Activated CD8-positive, alpha-beta memory T cell treated with anti-CD3 and anti-CD28 coated beads for 48 hours (primary cell): Measurements from ENCODE around the gene SCYGR8.
"Not testable (repeated sequence)": the region's sequence is repeated elsewhere in the genome, so short reads cannot be mapped to it uniquely, and the experiment has no call there.

Experiments
- DNase-seq, 3 experiments: peaks; one replicate each; pipeline ENCODE4 v3.0.0-alpha.2; 2020; ENCODE audit warnings: low read depth in 2 of 3, low spot score in 2 of 3

The SCYGR8 gene, protein sequence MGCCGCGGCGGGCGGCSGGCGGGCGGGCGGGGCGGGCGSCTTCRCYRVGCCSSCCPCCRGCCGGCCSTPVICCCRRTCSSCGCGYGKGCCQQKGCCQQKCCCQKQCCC

DNA sequence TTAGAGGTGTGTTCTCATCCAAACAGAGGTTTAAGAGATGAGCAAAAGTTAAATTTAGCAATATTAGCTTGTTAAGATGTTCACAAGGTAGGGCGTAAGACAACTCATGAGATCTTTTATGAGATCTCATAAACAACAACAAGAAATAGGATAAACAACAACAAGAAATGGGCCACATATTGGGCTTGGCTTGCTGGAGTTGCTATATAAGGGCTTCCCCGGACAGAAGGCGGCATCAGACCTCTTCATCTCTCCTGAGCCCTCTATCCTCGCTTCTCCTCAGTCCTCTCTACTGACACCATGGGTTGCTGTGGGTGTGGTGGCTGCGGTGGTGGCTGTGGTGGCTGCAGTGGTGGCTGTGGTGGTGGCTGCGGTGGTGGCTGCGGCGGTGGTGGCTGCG, at the start of gene SCYGR8:
Gene SCYGR8 (plus strand): TSS at position 301 of the 400 bp plus-strand sequence. CDS start 0 bp downstream, at position 301.
- no peak for DNase-seq

DNA sequence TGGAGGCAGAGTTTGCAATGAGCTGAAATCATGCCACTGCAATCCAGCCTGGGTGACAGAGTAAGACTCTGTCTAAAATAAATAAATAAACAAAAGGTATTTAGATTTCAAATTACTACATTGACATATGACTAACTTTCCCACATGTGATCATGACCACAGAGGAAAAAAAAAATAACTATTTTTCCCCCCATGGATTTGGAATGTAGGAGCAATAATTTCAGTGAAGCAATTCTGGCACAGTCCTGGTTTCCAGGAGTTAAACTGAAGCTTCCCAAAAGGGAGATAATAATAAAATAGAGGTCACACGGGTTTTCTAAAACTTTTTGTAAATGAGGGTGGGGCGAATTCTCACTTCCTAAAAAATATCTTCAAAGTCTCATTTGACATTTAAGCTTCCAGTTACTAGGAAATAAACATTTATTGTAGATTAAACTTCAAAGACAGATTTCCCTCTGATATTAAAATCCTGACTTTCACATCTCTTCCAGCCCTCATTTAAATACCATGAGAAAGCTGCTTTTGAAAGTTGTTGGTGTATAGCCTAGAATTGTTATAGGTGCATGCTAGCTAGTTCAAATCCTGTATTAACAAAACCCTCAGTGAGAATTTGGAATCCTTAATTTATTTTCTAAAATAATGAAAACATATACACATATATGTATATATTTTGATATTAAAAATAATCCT, 48.6 kb upstream of the SCYGR8 start:
- DNase-seq, result no peak

DNA sequence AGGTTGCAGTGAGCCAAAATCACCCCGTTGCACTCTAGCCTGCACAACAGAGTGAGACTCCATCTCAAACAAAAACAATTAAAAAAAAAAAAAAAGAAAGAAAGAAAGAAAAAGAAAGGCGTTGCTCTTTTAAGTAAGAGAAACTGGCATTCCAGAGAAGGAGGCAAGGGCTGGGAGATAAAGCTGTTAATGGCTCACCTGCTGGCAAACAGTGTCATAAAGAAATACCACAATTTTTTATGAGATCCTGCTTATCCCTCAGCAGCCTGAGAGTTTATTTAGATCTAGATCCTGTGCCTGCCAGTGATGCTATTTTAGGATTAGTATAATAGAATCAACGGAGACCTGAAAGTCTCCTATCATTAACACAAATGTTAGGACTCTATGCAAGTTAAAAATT, 44.1 kb upstream of the SCYGR8 start:
- DNase-seq, result no peak

DNA sequence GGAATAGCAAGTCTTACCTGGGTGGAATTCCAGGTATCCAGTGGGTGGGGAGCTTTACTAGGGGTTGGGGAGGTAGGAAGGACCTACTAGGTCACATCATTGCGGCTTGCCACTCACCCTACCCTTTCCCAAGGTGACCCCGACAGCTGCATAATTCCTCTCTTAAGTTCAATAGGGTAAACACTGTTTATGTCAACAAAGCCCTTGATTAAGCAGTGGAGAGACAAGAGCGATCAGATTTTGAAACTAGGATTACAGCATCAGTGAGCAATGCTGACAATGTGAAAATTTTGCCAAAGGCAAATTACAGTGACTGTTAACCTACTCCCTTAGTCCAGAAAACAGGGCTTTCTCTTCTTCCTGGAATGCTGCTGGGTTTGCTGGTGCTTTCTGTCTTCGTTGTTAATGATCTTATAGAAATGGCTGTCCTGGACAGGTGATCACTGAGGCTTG, 42.4 kb upstream of the SCYGR8 start:
- no peak for DNase-seq

DNA sequence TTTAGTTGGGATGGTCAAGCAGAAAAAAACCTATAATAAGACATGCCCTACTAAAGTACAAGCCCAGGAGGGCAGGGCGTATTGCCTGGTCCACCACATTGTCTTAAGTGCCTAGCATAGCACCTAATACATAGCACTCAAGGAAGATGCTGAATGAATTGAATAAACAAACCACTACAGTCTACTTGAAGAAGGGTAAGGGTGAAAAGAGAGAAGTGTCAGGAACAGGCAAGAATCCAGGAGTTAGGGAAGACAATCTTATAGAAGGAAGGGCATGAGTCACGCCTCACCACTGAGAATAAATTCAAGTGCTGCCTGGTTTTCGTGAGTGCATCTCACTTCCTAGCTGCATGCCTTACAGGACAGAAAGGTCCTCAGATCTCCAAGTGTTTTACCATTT, 41.7 kb upstream of the SCYGR8 start:
- DNase-seq, result no peak

DNA sequence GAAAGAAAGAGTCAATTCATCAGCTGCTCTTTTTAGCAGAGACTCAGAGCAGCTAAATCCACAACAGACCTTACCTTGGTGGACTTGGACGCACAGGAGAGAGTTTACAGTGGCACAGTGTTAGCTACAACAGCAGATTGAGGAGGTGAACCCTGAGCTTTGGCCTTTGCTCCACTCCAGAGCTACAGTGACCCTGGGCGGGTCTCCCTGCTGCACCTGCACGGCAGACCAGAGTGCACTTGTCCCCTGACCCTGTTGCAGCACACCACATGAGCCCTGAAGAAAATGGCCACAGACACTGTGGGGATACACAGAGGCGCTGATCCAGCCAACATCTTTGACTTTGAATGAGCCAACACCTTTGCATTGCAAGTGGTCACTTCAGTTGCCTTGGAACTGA, 38.8 kb upstream of the SCYGR8 start:
- no peak for DNase-seq

DNA sequence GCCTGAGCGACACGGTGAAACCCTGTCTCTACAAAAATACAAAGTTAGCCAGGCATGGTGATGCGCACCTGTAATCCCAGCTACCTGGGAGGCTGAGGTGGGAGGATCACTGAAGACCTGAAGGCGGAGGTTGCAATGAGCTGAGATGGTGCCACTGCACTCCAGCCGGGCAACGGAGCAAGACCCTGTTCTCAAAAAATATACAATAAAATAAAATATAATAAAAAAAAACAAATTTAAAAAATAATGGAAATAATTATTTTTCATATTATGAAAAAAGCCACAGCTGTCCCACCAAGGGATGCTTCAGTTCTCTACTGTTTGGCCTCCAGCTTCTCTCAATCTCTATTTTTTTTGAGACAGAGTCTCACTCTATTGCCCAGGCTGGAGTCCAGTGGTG, 38.3 kb upstream of the SCYGR8 start:
- DNase-seq, result no peak

DNA sequence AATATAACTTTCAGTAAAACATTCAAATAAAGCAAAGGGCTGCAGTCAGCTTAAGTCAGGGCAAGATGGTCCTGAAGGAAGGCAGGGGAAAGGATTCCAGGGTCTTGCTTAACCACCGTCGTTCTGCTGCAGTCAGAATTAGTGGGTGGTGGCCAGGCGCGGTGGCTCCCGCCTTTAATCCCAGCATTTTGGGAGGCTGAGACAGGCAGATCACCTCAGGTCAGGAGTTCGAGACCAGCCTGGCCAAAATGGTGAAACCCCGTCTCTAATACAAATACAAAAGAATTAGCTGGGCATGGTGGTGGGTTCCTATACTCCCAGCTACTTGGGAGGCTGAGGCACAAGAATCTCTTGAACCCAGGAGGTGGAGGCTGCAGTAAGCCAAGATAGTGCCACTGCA, 34.7 kb upstream of the SCYGR8 start:
- no peak for DNase-seq

DNA sequence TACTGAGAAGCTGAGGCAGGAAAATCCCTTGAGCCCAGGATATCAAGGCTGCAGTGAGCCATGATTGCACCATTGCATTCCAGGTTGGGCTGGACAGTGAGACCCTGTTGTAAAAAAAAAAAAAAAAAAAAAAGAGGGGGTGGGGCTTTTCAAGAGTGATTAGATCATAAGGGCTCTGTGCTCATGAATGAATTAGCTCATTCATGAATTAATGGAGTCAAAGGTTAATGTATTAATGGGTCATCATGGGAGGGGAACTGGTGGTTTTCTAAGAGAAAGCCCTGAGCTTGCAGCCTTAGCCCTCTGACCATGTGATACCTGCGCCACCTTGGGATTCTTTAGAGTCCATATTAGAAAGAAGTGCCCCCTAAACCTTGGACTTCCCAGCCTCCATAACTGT, 32.4 kb upstream of the SCYGR8 start:
- DNase-seq, result no peak

DNA sequence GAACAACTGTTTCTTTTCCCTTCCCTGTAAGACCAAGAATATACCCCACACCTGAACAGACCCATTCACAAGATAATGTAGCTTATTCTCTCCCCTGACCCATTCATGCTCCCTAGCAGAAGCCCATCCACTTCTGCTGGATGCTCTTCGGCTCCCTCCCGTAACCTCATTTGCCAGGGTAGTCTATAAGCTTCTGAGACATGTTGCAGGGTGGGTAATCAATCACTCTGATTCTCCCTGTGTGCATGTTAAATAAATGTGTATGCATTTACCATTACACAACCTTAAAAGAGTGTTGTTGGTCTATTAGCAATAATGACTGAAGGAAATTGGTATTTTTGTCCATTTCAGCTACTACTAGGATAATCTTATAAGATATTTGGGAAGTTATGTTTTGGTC, 29.2 kb upstream of the SCYGR8 start:
- DNase-seq, result no peak

DNA sequence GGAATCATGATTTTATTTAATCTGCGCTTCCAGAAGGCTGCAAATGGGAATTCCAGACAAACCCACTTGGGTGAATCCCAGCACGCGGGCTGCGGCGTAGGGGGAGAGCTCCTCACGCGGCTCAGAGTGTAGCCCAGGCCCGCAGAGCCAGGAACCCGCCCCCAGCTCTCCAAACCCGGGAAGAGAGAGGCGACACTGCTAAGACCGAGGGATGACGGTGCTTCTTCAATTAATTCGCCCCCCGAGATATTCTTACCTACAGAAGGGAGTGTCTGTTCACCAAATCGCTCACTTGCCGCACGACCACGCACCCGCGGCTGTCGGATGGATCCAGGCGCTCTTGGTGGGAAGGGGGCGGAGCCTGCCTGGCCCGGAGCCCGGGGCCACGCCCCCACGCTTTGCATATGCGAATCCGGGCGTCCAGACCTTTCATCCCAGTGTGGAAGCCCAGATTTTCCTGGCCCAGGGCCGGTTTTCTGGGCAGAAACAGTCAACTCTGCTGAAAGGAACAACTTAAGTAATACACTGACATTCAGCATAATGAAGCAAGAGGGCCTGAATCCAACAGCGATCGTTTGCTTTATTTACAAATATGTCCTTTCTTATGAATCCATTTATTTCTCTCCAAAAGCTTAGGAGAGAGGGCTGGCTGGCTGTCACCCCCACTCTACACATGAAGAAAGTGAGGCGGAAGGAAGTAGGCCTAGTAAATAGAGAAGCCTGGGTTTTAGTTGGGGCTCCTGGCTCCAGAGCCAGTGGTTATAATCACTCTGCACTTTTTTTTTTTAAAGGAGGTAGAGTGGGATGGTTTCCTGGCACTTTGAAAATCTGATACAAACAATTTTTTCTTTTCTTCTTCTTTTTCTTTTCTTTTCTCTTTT, 27.8 kb upstream of the SCYGR8 start, which contains the start of gene SLC19A3:
Gene SLC19A3 (minus strand): TSS at position 342 of the 881 bp plus-strand sequence. CDS start 15,710 bp downstream, outside the sequence.
- DNase-seq, result no peak

DNA sequence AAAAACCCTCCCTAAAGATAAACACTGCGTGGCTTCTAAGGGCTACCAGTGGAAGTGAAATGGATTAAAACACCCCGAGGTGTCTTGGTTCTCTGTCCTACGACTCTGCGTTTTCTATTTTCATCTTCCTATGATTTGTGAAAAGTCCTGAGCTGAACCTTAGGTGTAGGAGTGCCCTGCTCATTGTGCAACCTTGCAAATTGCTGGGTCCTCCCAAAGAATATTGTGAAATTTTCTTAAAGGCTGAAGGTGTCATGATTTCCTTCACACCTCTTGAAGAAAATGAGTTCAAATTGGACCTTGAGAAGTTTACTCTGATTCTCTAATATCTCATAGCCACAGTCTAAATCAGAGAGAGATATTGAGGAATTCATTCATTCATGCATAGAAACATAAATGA, 26.1 kb upstream of the SCYGR8 start:
- DNase-seq, result no peak

DNA sequence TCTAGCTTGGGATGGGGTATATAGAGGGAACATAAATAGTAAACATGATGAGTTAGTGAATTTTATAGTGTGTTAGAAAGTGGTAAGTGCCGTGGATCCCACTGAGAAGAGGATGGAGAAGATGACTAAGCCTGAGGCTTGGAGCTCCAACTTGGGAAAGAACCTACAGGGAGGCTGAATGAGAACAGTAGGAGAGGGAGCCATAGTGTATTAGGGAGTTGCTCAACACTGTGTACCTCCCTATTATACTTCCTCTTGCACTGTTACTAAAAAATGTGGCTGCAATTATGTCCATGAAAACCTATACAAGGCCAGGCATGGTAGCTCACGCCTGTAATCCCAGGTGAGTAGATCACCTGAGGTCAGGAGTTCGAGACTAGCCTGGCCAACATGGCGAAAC, 25.0 kb upstream of the SCYGR8 start:
- DNase-seq, result no peak

DNA sequence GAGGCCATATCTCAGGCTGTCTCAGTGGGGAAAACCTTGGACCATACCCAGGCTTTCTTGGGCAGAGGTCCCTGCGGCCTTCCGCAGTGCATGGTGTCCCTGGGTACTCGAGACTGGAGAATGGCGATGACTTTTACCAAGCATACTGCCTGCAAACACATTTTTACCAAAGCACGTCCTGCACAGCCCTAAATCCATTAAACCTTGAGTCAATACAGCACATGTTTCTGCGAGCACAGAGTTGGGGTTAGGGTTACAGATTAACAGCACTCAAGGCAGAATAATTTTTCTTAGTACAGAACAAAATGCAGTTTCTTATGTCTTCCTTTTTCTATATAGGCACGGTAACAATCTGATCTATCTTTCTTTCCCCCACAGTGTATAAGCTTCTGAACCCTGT, 22.9 kb upstream of the SCYGR8 start:
- DNase-seq, result not testable (repeated sequence)

DNA sequence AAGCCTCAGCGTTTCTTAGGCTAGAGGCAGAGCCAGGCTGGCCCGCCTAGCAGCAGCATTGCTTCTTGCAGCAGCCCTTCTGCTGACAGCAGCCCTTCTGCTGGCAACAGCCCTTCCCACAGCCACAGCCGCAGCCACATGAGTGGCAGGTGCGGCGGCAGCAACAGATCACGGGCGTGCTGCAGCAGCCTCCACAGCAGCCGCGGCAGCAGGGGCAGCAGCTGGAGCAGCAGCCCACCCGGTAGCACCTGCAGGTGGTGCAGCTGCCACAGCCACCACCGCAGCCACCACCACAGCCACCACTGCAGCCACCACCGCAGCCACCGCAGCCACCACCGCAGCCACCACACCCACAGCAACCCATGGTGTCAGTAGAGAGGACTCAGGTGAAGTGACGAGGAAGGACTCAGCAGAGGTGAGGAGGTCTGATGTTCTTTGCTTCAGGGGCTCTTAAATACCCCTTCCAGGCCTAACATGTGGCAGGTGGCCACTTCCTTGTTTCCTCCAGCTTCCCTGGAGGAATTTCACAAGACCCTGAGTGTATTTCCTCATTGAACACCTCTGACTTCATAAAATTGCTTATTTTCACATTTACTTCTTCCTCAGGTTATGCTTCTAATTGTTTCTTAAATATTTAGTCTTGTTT, 21.2 kb upstream of the SCYGR8 start, which contains the start of gene SCYGR6:
Gene SCYGR6 (minus strand): TSS at position 364 of the 646 bp plus-strand sequence. CDS start 0 bp downstream, at position 364.
- DNase-seq, result no peak

DNA sequence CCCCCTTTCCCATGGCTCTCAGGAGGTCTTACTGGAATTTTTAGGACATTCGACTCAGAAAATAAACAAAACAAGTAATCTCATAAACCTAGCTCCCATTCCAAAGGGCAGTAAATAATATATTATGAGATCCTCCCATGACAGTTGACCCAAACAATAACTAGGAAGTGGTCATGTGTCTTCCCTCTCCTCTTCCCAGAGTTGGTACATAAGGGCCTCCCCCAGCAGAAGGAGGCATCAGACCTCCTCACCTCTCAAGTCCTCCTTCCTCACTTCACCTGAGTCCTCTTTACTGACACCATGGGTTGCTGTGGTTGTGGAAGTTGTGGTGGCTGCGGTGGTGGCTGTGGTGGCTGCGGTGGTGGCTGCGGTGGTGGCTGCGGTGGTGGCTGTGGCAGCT, 17.7 kb upstream of the SCYGR8 start, which contains the start of gene SCYGR7:
Gene SCYGR7 (plus strand): TSS at position 301 of the 400 bp plus-strand sequence. CDS start 0 bp downstream, at position 301.
- no peak for DNase-seq

DNA sequence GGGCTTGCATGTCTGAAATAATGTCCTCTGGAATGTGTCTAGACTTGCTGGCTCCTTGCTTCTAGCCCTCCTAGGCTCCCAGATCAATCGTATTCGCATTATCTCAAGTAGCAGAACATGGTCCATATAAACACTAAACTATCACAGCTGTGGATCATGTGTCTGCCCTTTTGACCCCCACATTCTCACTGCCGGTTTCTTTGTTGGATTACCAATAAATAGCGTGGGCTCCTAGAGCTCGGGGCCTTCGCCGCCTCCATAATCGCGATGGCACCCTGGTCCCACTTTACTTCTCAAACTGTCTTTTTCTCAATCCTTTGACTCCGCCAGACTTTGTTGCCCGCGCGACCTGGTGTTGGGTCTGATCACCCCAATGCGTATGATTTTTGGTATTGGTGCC, 6.3 kb upstream of the SCYGR8 start:
- no peak for DNase-seq

DNA sequence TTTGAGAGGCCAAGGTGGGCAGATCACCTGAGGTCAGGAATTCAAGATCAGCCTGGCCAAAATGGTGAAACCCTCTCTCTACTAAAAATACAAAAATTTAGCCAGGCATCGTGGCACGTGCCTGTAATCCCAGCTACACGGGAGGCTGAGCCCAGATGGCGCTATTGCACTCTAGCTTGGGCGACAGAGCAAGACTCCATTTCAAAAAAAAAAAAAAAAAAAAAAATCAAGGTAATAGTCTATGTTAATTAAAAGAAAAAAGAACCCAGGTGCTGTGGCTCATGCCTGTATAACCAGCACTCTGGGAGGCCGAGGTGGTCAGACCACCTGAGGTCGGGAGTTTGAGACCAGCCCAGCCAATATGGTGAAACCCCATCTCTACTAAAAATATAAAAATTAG, 5.0 kb upstream of the SCYGR8 start:
- not testable (repeated sequence) for DNase-seq

DNA sequence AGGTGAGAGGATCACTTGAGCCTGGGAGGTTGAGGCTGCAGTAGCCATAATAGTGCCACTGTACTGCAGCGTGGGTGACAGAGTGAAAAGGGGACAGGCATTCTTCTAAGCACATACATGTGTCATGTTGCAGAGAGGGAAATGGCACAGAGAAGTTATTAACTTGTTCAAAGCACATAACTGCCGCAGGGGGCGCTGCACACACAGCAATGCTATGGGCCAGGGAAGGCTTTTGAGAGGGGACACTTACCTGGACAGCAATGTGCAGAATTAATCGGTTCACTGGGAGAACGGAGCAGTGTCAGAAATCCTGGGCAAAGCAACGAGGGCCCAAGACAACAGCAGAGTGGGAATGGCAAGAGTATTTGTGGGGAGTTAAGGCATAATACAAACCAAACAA, 2.4 kb downstream of the SCYGR8 start:
- DNase-seq, result no peak

DNA sequence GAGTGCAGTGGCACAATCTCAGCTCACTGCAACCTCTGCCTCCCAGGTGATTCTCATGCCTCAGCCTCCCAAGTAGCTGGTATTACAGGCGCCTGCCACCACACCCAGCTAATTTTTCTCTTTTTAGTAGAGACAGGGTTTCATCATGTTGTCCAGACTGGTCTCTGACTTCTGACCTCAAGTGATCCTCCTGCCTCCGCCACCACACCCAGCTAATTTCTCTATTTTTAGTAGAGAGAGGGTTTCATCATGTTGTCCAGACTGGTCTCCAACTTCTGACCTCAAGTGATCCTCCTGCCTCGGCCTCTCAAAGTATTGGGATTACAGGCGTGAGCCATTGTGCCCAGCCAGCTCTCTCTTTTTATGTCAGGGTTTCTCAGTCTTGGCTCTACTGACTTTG, 10.6 kb downstream of the SCYGR8 start:
- DNase-seq, result not testable (repeated sequence)

DNA sequence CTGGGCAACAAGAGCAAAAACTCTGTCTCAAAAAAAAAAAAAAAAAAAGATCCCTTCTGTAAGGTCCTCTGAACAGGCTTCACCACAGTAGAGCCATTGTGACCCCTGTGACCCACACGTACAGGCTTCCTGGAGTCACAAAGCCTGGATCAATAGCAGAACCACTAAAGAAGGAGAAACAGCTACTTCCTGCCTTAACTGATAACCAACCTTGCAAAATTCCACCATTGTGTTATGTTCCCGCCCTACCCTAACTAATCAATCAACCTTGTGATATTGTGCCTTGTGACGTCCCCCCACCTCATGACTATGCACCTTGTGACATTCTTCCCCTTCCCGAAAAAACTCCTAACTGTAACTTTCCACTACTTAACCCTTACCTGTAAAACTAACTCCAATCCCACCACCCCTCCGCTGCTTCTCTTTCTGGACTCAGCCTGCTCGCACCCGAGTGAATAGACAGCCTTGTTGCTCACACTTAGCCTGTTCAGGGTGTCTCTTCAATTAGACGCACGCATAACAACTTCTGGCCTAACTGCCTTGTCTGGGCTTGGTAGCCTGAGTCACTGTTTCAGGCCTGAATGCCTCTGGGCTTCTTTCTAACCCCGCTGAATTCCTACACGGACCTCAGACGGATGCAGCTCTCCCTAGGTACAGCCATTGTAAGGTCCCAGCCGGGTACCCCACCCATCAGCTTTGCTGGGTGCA, 13.9 kb downstream of the SCYGR8 start:
- no peak for DNase-seq
